ENCODE measurements around the gene LARGE1. TPM values are rescaled to one million over a fixed set of nuclear protein-coding genes. Genes with fewer than 3 reads are reported as not detected.

LARGE1 gene
- total and polyA plus RNA-seq, 2 of the 8 experiments (the other 6 are each of a cell fraction or from before 2014, with no cell fraction given) = 43.7 to 83.0 TPM

- no peak overlapping the region for H2BK12ac ChIP-seq (ENCODE audit: low read depth, low read length)
- no peak overlapping the region for H2BK120ac ChIP-seq (replicated peaks; ENCODE audit: low read depth, low read length)
- H2BK5ac ChIP-seq (ENCODE audit: low read depth, low read length) = no peak overlapping the region
- peaks cover 0 to 6% (median 2%) of the 10 kb centered on the region in 4 experiments; a peak in 3 of 7 replicates for H3K4me1 ChIP-seq (replicated peaks in 1 of 4; ENCODE audit: control insufficient read depth in 3 of 4, insufficient read depth in 4 of 4, low read length in 3 of 4)
- DNase-seq (ENCODE audit: low read depth in 1 of 2, low spot score in 2 of 2) (no peak), FAIRE-seq (no peak)
- H4K8ac ChIP-seq (ENCODE audit: extremely low read depth, insufficient read depth, low read length) = no peak overlapping the region
- H3K27ac ChIP-seq (ENCODE audit: low read depth, low read length) = no peak overlapping the region
- no peaks in the 10 kb centered on the region for H3K9me3 ChIP-seq (ENCODE audit: insufficient read depth in 2 of 2, low read depth in 1 of 2, low read length in 1 of 2)
- H4K20me1 ChIP-seq (replicated peaks in 1 of 2; ENCODE audit: control insufficient read depth in 1 of 2, insufficient read depth in 2 of 2, low read length in 2 of 2) = no peaks in the 10 kb centered on the region
- H3K4ac ChIP-seq (replicated peaks; ENCODE audit: insufficient read length, low read depth, low read length) = no peak overlapping the region
- no peak overlapping the region for H2AFZ ChIP-seq (ENCODE audit: low read length)
- peaks cover 0 to under 1% of the 10 kb centered on the region in 2 experiments; a peak in 2 of 4 replicates for H3K79me2 ChIP-seq (ENCODE audit: control insufficient read depth in 1 of 2, insufficient read depth in 2 of 2, low read length in 2 of 2)
- no peak overlapping the region for H3K23ac ChIP-seq (ENCODE audit: insufficient read length)
- H3K18ac ChIP-seq (ENCODE audit: extremely low read depth, low read length) = no peak overlapping the region
- peaks cover 14% of the 10 kb centered on the region for H3K23me2 ChIP-seq (ENCODE audit: low read depth, low read length)
- no peak overlapping the region for H3K4me2 ChIP-seq (ENCODE audit: insufficient read depth in 1 of 2, low read depth in 2 of 2, low read length in 2 of 2)
- POLR2A ChIA-PET (ENCODE audit: partially characterized antibody) = no interaction called here
- CTCF ChIA-PET (ENCODE audit: partially characterized antibody) = interaction anchor here (0.8 to 3.6 kb wide), 10 partner anchors 14 to 627 kb away, joined by 3 to 22 read pairs (median 4); no protein-coding TSS in a partner anchor
- 75% methylated on average over 4 of the region's 4 CpGs; no CpG with 5 or more reads in 1 of the 2 experiments for WGBS, 2 experiments (ENCODE audit: extremely low coverage in 1 of 2, insufficient coverage in 1 of 2, insufficient read length in 1 of 2, insufficient replicate concordance in 2 of 2, low coverage in 1 of 2, low lambda C conversion rate in 2 of 2, missing lambda C conversion rate in 1 of 2)
- no peak overlapping the region for H2AK5ac ChIP-seq (ENCODE audit: low read depth, low read length)
- no peaks in the 10 kb centered on the region for H3K36me3 ChIP-seq (ENCODE audit: control insufficient read depth in 2 of 4, insufficient read depth in 4 of 4, low read length in 3 of 4)
- no peak overlapping the region for H3K14ac ChIP-seq (ENCODE audit: insufficient read length)
- H4K5ac ChIP-seq (ENCODE audit: insufficient read length, low read depth, low read length) = no peak overlapping the region
- no peak overlapping the region for H3K4me3 ChIP-seq (ENCODE audit: extremely low read depth in 1 of 4, insufficient read depth in 2 of 4, low read depth in 3 of 4, low read length in 4 of 4)
- no peak overlapping the region for H4K91ac ChIP-seq (replicated peaks; ENCODE audit: insufficient read length, low read length)
- H3K27me3 ChIP-seq (replicated peaks in 1 of 4; ENCODE audit: control insufficient read depth in 3 of 4, extremely low read depth in 1 of 4, insufficient read depth in 3 of 4, low read length in 3 of 4) = no peaks in the 10 kb centered on the region
- H2BK15ac ChIP-seq (ENCODE audit: low read length) = no peak overlapping the region
- H3K9ac ChIP-seq (replicated peaks in 1 of 4; ENCODE audit: extremely low read depth in 1 of 4, low read depth in 3 of 4, low read length in 3 of 4) = no peak overlapping the region
- no peak overlapping the region for H3K56ac ChIP-seq (replicated peaks; ENCODE audit: insufficient read length, low read depth, low read length)
- TF ChIP-seq CBX8 (IDR thresholded peaks at IDR 0.05; ENCODE audit: borderline replicate concordance, low read depth, low read length) (no peak), BRCA1 (IDR thresholded peaks at IDR 0.05; ENCODE audit: low read depth, low read length) (no peak), MAFK (IDR thresholded peaks at IDR 0.05; ENCODE audit: low read depth, low read length) (peak; percentile 43; the same call in 1 of the 2 replicates)
- H2BK20ac ChIP-seq (ENCODE audit: low read length) = no peak overlapping the region
- H3K79me1 ChIP-seq (ENCODE audit: low read depth, low read length) = no peaks in the 10 kb centered on the region
These were observed 4.9 kb upstream of the LARGE1 start for GRCh38 chr22:33925194-33925593.
